HG03139 (cell line): ENCODE measurements around the gene SLC51B.
"Not testable (repeated sequence)": the region's sequence is repeated elsewhere in the genome, so short reads cannot be mapped to it uniquely, and the experiment has no call there.

Experiments used
- ATAC-seq: cut with Tn5 transposase; IDR thresholded peaks from one replicate; pipeline ENCODE4 v1.9.1; 2021; ENCODE audit not compliant: unreplicated experiment

The SLC51B gene

GRCh38 chr15:65097651-65098263 is 52.6 kb downstream of the SLC51B start:
- ATAC-seq = no peak

DNA sequence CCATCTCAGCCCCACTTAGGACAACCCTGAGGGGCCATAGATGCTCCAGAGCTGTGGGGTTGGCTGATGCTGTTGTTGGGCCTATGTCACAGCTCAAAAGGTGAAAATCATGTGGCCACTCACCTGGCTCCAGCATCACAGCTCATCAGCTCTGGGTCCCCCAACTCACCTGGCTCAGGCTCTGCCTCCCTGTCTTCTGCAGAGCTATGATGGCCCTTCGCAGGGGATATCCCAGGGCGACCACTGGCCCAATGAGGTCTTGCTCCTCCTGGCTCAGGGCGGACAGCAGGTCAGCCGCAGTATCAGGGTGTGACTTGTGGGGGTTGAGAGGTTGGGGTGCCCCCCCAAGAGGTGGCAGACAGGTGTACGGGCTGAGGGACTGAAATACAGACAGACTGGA is 54.1 kb downstream of the SLC51B start:
- no peak for ATAC-seq

- not testable (repeated sequence) for ATAC-seq
Measured at GRCh38 chr15:65099801-65100200, 54.6 kb downstream of the SLC51B start.

DNA sequence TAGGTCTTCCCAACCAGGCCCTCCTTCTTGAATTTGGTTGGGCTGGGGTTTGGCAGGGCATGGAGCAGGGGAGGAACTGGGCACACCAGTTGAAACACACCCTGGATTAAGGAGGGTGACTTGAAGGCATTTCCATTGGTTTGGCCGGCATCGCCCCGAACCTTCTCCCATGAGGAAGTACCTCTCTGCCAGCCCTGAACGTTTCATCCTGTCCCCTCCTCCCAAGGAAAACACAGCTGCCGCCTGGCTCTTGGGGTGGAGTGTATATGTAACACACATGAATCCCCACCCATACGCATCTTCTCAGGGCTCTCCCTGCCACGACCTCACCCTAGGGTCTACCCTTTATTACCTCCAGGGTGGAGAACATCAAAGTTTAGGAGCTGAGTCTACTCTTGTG is 55.3 kb downstream of the SLC51B start:
- ATAC-seq = no peak

GRCh38 chr15:65101411-65101890 is 56.3 kb downstream of the SLC51B start:
- ATAC-seq = no peak

DNA sequence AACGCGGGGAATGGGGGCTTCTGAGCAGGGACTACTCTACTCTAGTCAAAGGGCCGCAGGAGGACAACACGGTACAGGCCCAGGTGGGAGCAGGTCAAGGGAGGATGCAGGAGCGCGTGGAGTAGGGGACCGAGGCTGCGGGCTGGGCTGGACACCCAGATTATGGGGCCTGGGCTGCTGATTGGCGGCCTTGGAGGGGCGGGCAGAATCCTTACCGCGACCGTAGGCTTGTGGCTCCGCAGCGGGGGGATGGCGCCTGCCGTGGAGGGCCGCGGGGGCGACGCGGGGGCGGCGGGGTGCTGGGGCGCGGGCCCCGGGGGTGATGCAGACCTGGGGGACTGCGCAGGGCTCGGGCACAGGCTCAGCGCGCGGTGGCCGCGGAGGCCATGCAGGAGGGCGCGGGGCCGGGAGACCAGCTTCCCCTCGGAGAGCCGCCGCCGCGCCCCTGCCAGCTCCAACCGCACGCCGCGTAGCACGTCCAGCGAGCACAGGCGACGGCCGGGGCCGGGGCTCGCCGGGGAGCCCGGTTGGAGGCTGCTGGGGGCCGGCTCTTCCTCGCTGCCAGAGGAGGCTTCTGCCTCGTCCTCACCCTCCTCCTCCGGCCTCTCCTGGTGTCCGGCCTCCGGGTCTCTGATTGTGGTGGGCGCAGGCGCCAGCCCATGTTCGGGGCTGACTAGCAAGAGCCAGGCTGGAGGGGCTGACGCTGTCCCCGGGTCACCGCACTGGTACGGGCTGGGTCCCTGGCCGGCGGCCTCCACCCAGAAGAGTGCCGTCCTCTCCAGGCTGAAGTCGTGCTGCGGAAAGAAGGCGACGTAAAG is 56.9 kb downstream of the SLC51B start:
- ATAC-seq = no peak

- no peak for ATAC-seq
Measured at GRCh38 chr15:65102912-65103311, 57.7 kb downstream of the SLC51B start.
